ENCODE measurements around the gene FMO5. TPM values are rescaled to one million over a fixed set of nuclear protein-coding genes. Genes with fewer than 3 reads are reported as not detected.

Gene FMO5
- total and polyA plus RNA-seq, 2 experiments from 2014 or later, result 0.73 to 0.84 TPM

- TF ChIP-seq REST (IDR thresholded peaks at IDR 0.05; ENCODE audit: unreplicated experiment), result no peak
- TF ChIP-seq ETS1 (IDR thresholded peaks at IDR 0.05), result no peak
- TF ChIP-seq ZNF114 (CRISPR knock-in tag; IDR thresholded peaks at IDR 0.05), result no peak
These were observed 8.0 kb downstream of the FMO5 start (continued) for GRCh38 chr1:147217141-147217540.

GRCh38 chr1:147216124-147216523, 9.0 kb downstream of the FMO5 start:
- Histone ChIP-seq H3K79me2 (replicated peaks; ENCODE audit: insufficient read depth) (no peaks in the 10 kb centered on the region), H3K4me3 (no peak overlapping the region), H3K4me2 (no peak overlapping the region), H3K27me3 (ENCODE audit: insufficient read depth) (no peaks in the 10 kb centered on the region), H3K9me2 (ENCODE audit: insufficient read depth) (0 out of 2 replicates have a peak, but pooled peaks cover 3% of the 10 kb centered on the region), H3K27ac (ENCODE audit: low read depth) (no peak overlapping the region), H3F3A (replicated peaks; ENCODE audit: low read depth) (no peaks in the 10 kb centered on the region), H3K36me3 (ENCODE audit: insufficient read depth) (no peaks in the 10 kb centered on the region), H3K4me1 (ENCODE audit: insufficient read depth) (no peaks in the 10 kb centered on the region), H2AFZ (no peak overlapping the region), H4K20me1 (replicated peaks; ENCODE audit: insufficient read depth) (no peaks in the 10 kb centered on the region)
- H3K9me3 Mint-ChIP-seq, result no peaks in the 10 kb centered on the region
- H3K36me3 Mint-ChIP-seq (ENCODE audit: low read depth), result no peaks in the 10 kb centered on the region
- DNase-seq (ENCODE audit: low spot score), result no peak
- no peak for ATAC-seq
- no peaks in the 10 kb centered on the region for H3K27me3 Mint-ChIP-seq (ENCODE audit: insufficient read depth, low read depth, poor library complexity)
- H3K27ac Mint-ChIP-seq, result no peak overlapping the region
- H3K4me1 Mint-ChIP-seq, result no peaks in the 10 kb centered on the region
- H3K4me3 Mint-ChIP-seq, result no peak overlapping the region
- TF ChIP-seq ZNF114 (CRISPR knock-in tag; IDR thresholded peaks at IDR 0.05) (no peak), CTCF (conservative IDR thresholded peaks at IDR 0.05; ENCODE audit: low read depth in 2 of 2) (no peak), ZNF462 (CRISPR knock-in tag; IDR thresholded peaks at IDR 0.05) (no peak), NANOG (IDR thresholded peaks at IDR 0.05; ENCODE audit: borderline replicate concordance) (no peak), ZNF331 (CRISPR knock-in tag; IDR thresholded peaks at IDR 0.05; ENCODE audit: low read depth) (no peak), EZH2 (IDR thresholded peaks at IDR 0.05; ENCODE audit: low read depth, unreplicated experiment) (no peak), POLR2AphosphoS5 (IDR thresholded peaks at IDR 0.05; ENCODE audit: low read depth) (no peak), ETS1 (IDR thresholded peaks at IDR 0.05) (no peak), EZH2phosphoT487 (IDR thresholded peaks at IDR 0.05; ENCODE audit: unreplicated experiment) (no peak)

All from GM23338 (cell line).